Mesothelial cell of epicardium (in vitro differentiated cells): ENCODE data around the gene SAMD8. TPM values are rescaled to one million over a fixed set of nuclear protein-coding genes. Genes with fewer than 3 reads are reported as not detected.
"Not testable (repeated sequence)": the region's sequence is repeated elsewhere in the genome, so short reads cannot be mapped to it uniquely, and the experiment has no call there.

Experiments used
- DNase-seq, 2 experiments: peaks; one replicate each; pipeline ENCODE4 v3.0.0; 2021; ENCODE audit warnings: low spot score in 2 of 2; ENCODE audit not compliant: unreplicated experiment in 2 of 2
- H3K27ac Mint-ChIP-seq: 2 replicates; pipeline ENCODE4 v1.8.0; 2021; ENCODE audit warnings: mixed read lengths
- H3K27me3 Mint-ChIP-seq: 2 replicates; pipeline ENCODE4 v1.8.0; 2021; ENCODE audit warnings: low read depth, mixed read lengths
- H3K36me3 Mint-ChIP-seq: 2 replicates; pipeline ENCODE4 v1.8.0; 2021; ENCODE audit warnings: mixed read lengths
- H3K4me1 Mint-ChIP-seq: 2 replicates; pipeline ENCODE4 v1.8.0; 2021; ENCODE audit warnings: mixed read lengths
- H3K4me3 Mint-ChIP-seq: 2 replicates; pipeline ENCODE4 v1.8.0; 2021; ENCODE audit warnings: mild to moderate bottlenecking, moderate library complexity, mixed read lengths
- H3K9me3 Mint-ChIP-seq: 2 replicates; pipeline ENCODE4 v1.8.0; 2021; ENCODE audit warnings: mixed read lengths
- CTCF ChIP-seq: fragments of 200-600 bp; sonication (generic); IDR thresholded peaks from one replicate; pipeline ENCODE4 v1.5.0; 2021; ENCODE audit warnings: antibody characterized with exemption; ENCODE audit not compliant: unreplicated experiment
- total RNA-seq: library from RNA; stranded (reverse); gene quantifications from 3 replicates; pipeline ENCODE4 v1.2.1, GENCODE V29; 2021

SAMD8 gene
- total RNA-seq, 1 donor from 2014 or later: 25.6 TPM

GRCh38 chr10:75115137-75115536, 3.7 kb downstream of the SAMD8 start:
- DNase-seq: no peak
- no peak overlapping the region for H3K4me3 Mint-ChIP-seq
- peaks cover 40% of the 10 kb centered on the region for H3K4me1 Mint-ChIP-seq
- no peaks in the 10 kb centered on the region for H3K27me3 Mint-ChIP-seq
- no peaks in the 10 kb centered on the region for H3K36me3 Mint-ChIP-seq
- peak overlapping the region; percentile 52 for H3K27ac Mint-ChIP-seq
- TF ChIP-seq CTCF: no peak
- H3K9me3 Mint-ChIP-seq: no peaks in the 10 kb centered on the region

GRCh38 chr10:75116941-75117775, 5.7 kb downstream of the SAMD8 start:
- H3K9me3 Mint-ChIP-seq, H3K27ac Mint-ChIP-seq, H3K4me3 Mint-ChIP-seq, DNase-seq, H3K36me3 Mint-ChIP-seq, H3K27me3 Mint-ChIP-seq: not testable (repeated sequence)
- peaks cover 35% of the 10 kb centered on the region for H3K4me1 Mint-ChIP-seq

- H3K9me3 Mint-ChIP-seq: no peaks in the 10 kb centered on the region
- H3K36me3 Mint-ChIP-seq: no peaks in the 10 kb centered on the region
- H3K4me1 Mint-ChIP-seq: peaks cover 28% of the 10 kb centered on the region
- DNase-seq: no peak
- H3K4me3 Mint-ChIP-seq: no peak overlapping the region
- no peak for TF ChIP-seq CTCF
- H3K27ac Mint-ChIP-seq: peak overlapping the region; percentile 13
- H3K27me3 Mint-ChIP-seq: no peaks in the 10 kb centered on the region
These were observed 6.5 kb downstream of the SAMD8 start for GRCh38 chr10:75117995-75118394.

DNA sequence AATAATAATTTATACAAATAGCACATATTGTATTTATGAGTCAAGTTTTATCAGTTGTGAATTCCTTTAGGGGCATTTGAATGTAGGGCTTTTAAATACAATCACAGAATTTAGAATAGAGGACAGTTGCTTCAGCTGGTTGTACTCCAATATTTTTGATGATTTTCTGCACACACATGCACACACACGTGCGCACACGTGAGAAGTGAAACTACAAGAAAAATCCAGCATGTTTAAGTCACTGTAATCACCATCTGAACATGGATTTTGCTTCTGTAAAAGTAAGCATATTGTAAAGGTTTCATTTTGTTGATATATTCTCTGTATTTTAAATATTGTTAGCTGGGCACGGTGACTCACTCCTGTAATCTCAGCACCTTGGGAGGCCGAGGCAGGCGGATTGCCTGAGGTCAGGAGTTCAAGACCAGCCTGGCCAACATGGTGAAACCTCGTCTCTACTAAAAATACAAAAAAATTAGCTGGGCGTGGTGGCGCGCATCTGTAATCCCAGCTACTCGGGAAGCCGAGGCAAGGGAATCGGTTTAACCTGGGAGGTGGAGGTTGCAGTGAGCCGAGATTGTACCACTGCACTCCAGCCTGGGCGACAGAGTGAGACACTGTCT, 8.1 kb downstream of the SAMD8 start:
- H3K36me3 Mint-ChIP-seq: not testable (repeated sequence)

GRCh38 chr10:75121322-75121721, 9.9 kb downstream of the SAMD8 start:
- DNase-seq: no peak
- Mint-ChIP-seq H3K9me3 (no peaks in the 10 kb centered on the region), H3K27me3 (no peaks in the 10 kb centered on the region), H3K36me3 (peaks cover 8% of the 10 kb centered on the region), H3K4me1 (peaks cover 6% of the 10 kb centered on the region), H3K27ac (no peak overlapping the region), H3K4me3 (no peak overlapping the region)
- TF ChIP-seq CTCF: no peak

More for the DNA sequence above, 8.1 kb downstream of the SAMD8 start:
- not testable (repeated sequence) for DNase-seq, H3K4me3 Mint-ChIP-seq, H3K27me3 Mint-ChIP-seq, H3K27ac Mint-ChIP-seq, H3K9me3 Mint-ChIP-seq
- H3K4me1 Mint-ChIP-seq: peaks cover 15% of the 10 kb centered on the region

DNA sequence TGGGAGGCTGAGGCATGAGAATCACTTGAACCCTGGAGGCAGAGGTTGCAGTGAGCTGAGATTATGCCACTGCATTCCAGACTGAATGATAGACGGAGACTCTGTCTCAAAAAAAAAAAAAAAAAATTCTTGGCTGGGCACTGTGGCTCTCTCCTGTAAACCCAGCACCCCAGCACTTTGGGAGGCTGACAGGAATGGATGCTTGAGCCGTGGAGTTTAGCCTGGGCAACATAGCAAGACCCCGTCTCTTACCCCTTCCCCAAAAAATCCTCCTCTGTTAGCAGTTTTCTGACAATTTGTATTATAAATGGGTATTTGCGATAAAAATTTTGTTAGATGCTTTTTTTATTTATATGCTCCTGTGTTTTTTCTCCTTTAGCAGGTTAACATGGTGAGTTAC, 11.0 kb downstream of the SAMD8 start:
- TF ChIP-seq CTCF: no peak
- no peak for DNase-seq
- Mint-ChIP-seq H3K27me3 (no peaks in the 10 kb centered on the region), H3K4me1 (peaks cover 6% of the 10 kb centered on the region), H3K9me3 (no peaks in the 10 kb centered on the region), H3K27ac (no peak overlapping the region), H3K4me3 (no peak overlapping the region), H3K36me3 (peaks cover 8% of the 10 kb centered on the region)
